Measurements from ENCODE around the gene THRB.

THRB gene

GRCh38 chr3:24157106-24157505 is 337.5 kb downstream of the THRB start (continued):
- no peak for TF ChIP-seq ZNF791 (tag by site-specific recombination; IDR thresholded peaks at IDR 0.05)

- no peak overlapping the region for H3K4me3 ChIP-seq (ENCODE audit: low read depth, low read length)
- CTCF ChIA-PET = no interaction called here
- H3K27ac ChIP-seq (ENCODE audit: extremely low read depth, low read depth, low read length) = no peak overlapping the region
- no peaks in the 10 kb centered on the region for H3K36me3 ChIP-seq (ENCODE audit: control insufficient read depth in 2 of 2, insufficient read depth in 1 of 2, low read length in 2 of 2)
- no peaks in the 10 kb centered on the region for H3K4me1 ChIP-seq (ENCODE audit: control insufficient read depth, insufficient read depth, low read length)
- POLR2A ChIA-PET = no interaction called here
- no peaks in the 10 kb centered on the region for H3K9me3 ChIP-seq (ENCODE audit: control insufficient read depth, insufficient read depth, low read depth, low read length)
- TF ChIP-seq ZNF837 (tag by site-specific recombination; IDR thresholded peaks at IDR 0.05) (no peak), ZBTB17 (tag by site-specific recombination; IDR thresholded peaks at IDR 0.05) (no peak), ZNF548 (tag by site-specific recombination; IDR thresholded peaks at IDR 0.05) (no peak), ZBTB8A (tag by site-specific recombination; IDR thresholded peaks at IDR 0.05) (no peak), ZNF785 (tag by site-specific recombination; IDR thresholded peaks at IDR 0.05) (no peak), HIC1 (tag by site-specific recombination; IDR thresholded peaks at IDR 0.05) (no peak), ZNF324 (tag by site-specific recombination; IDR thresholded peaks at IDR 0.05) (no peak)
Measured at GRCh38 chr3:24156466-24156865, 338.2 kb downstream of the THRB start.

- POLR2A ChIA-PET = no interaction called here
- Histone ChIP-seq H3K9me3 (ENCODE audit: control insufficient read depth, insufficient read depth, low read depth, low read length) (no peaks in the 10 kb centered on the region), H3K4me1 (ENCODE audit: control insufficient read depth, insufficient read depth, low read length) (no peaks in the 10 kb centered on the region), H3K36me3 (ENCODE audit: control insufficient read depth in 2 of 2, insufficient read depth in 1 of 2, low read length in 2 of 2) (no peaks in the 10 kb centered on the region), H3K4me3 (ENCODE audit: low read depth, low read length) (no peak overlapping the region), H3K27ac (ENCODE audit: extremely low read depth, low read depth, low read length) (no peak overlapping the region)
- CTCF ChIA-PET = no interaction called here
- TF ChIP-seq ZNF404 (tag by site-specific recombination; IDR thresholded peaks at IDR 0.05) (no peak), MYNN (tag by site-specific recombination; IDR thresholded peaks at IDR 0.05; ENCODE audit: borderline replicate concordance) (no peak), ZIC2 (tag by site-specific recombination; IDR thresholded peaks at IDR 0.05) (no peak), ZFP37 (tag by site-specific recombination; IDR thresholded peaks at IDR 0.05) (no peak), GLI4 (tag by site-specific recombination; IDR thresholded peaks at IDR 0.05) (no peak), TSHZ1 (tag by site-specific recombination; IDR thresholded peaks at IDR 0.05; ENCODE audit: borderline replicate concordance) (no peak)
Measured at GRCh38 chr3:24155276-24155675, 339.4 kb downstream of the THRB start.

- Histone ChIP-seq H3K36me3 (ENCODE audit: control insufficient read depth in 2 of 2, insufficient read depth in 1 of 2, low read length in 2 of 2) (no peaks in the 10 kb centered on the region), H3K4me3 (ENCODE audit: low read depth, low read length) (no peak overlapping the region), H3K9me3 (ENCODE audit: control insufficient read depth, insufficient read depth, low read depth, low read length) (no peaks in the 10 kb centered on the region), H3K4me1 (ENCODE audit: control insufficient read depth, insufficient read depth, low read length) (no peaks in the 10 kb centered on the region), H3K27ac (ENCODE audit: extremely low read depth, low read depth, low read length) (no peak overlapping the region)
- CTCF ChIA-PET = interaction anchor here (0.6 kb wide), 1 partner anchor 85 kb away, joined by 3 read pairs; no protein-coding TSS in a partner anchor
- no peak for TF ChIP-seq ZNF580 (tag by site-specific recombination; IDR thresholded peaks at IDR 0.05)
- TF ChIP-seq GFI1B (tag by site-specific recombination; IDR thresholded peaks at IDR 0.05) = no peak
- TF ChIP-seq ZNF843 (tag by site-specific recombination; IDR thresholded peaks at IDR 0.05) = no peak
- POLR2A ChIA-PET = no interaction called here
Measured at GRCh38 chr3:24154781-24155180, 339.9 kb downstream of the THRB start.
